NT2/D1 (cell line): ENCODE results near the gene NIF3L1.

Experiments used
- SUZ12 ChIP-seq: IDR thresholded peaks from 2 replicates; pipeline ENCODE4 v1.6.1; 2011; ENCODE audit not compliant: insufficient read length, insufficient read depth; ENCODE audit errors: extremely low read depth
- ZNF274 ChIP-seq: IDR thresholded peaks from 2 replicates; pipeline ENCODE4 v1.6.1; 2011; ENCODE audit warnings: mild to moderate bottlenecking, low read depth, low read length

GRCh38 chr2:200864176-200865034 is 24.8 kb upstream of the NIF3L1 start, which contains the start of gene CLK1:
- TF ChIP-seq SUZ12 (no peak), ZNF274 (no peak)
